ENCODE results near the gene SYNPR.

Gene SYNPR

DNA sequence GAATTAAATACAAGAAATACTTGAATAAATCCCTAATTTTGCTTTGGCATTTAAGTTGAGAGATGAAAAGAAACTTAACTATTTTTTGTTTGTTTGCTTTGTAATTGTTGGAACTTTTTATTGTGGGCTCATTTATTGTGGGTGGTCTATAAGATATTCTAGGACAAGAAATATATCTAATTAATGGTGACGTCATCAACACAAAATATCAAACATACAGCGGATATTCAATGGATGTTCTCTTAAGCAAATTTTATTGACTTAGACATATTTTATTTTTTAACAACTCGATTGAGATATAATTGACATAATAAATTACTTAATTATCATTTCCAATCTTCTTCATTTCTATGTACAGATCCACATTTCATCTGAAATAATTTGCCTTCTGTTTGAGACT is 30.0 kb downstream of the SYNPR start:
- Histone ChIP-seq H3K36me3 (ENCODE audit: control insufficient read depth, insufficient read depth, low read length) (no peaks in the 10 kb centered on the region), H3K4me3 (replicated peaks; ENCODE audit: low read depth, low read length) (no peak overlapping the region), H3K27me3 (replicated peaks; ENCODE audit: control insufficient read depth, insufficient read depth, low read length) (no peaks in the 10 kb centered on the region)
- TF ChIP-seq, protein P1, sequence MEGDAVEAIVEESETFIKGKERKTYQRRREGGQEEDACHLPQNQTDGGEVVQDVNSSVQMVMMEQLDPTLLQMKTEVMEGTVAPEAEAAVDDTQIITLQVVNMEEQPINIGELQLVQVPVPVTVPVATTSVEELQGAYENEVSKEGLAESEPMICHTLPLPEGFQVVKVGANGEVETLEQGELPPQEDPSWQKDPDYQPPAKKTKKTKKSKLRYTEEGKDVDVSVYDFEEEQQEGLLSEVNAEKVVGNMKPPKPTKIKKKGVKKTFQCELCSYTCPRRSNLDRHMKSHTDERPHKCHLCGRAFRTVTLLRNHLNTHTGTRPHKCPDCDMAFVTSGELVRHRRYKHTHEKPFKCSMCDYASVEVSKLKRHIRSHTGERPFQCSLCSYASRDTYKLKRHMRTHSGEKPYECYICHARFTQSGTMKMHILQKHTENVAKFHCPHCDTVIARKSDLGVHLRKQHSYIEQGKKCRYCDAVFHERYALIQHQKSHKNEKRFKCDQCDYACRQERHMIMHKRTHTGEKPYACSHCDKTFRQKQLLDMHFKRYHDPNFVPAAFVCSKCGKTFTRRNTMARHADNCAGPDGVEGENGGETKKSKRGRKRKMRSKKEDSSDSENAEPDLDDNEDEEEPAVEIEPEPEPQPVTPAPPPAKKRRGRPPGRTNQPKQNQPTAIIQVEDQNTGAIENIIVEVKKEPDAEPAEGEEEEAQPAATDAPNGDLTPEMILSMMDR (IDR thresholded peaks at IDR 0.05; ENCODE audit: insufficient read depth, low read length, poor library complexity, severe bottlenecking), result no peak
- no peak for DNase-seq (ENCODE audit: extremely low read depth, insufficient read length)

DNA sequence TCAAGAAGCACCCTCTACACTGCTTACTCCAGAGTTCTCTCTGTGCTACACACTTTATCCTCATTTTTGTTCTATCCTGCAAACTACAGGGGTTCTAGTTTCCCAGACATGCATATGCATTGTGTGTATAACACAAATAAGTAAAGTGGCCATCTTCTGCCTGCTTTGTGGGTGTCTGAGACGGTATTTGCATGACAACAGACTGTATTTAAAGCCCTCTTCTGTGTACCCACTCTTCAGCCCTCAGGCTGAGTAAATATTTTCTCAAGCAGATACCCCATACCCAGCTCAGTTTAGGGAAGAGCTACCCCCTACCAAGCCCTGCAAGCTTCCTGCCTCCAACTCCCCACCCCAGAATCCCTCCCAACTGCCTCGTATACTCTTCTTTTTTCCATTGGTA is 31.7 kb downstream of the SYNPR start:
- Histone ChIP-seq H3K4me3 (replicated peaks; ENCODE audit: low read depth, low read length) (no peak overlapping the region), H3K27me3 (replicated peaks; ENCODE audit: control insufficient read depth, insufficient read depth, low read length) (no peaks in the 10 kb centered on the region), H3K36me3 (ENCODE audit: control insufficient read depth, insufficient read depth, low read length) (no peaks in the 10 kb centered on the region)
- TF ChIP-seq, protein P1 (IDR thresholded peaks at IDR 0.05; ENCODE audit: insufficient read depth, low read length, poor library complexity, severe bottlenecking), result no peak
- DNase-seq (ENCODE audit: extremely low read depth, insufficient read length), result no peak

DNA sequence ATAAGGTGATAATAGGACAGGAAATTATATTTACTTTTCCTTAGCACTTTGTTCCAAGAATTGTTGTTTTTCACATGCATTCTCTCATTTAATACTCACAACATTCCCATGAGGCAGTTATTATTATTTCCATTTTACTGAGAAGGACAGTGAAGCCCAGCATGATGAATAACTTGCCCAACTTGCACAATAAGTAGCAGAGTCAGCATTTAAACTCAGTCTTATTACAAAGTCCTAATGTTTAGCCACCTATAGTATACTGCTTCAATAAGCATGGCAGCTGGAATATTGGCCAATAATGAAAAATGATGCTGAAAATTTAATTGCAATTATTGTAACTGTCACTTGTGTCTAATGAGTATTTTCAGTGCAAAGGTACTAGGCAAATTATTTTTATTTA is 45.7 kb downstream of the SYNPR start:
- Histone ChIP-seq H3K27me3 (replicated peaks; ENCODE audit: control insufficient read depth, insufficient read depth, low read length) (no peaks in the 10 kb centered on the region), H3K4me3 (replicated peaks; ENCODE audit: low read depth, low read length) (no peak overlapping the region), H3K36me3 (ENCODE audit: control insufficient read depth, insufficient read depth, low read length) (no peaks in the 10 kb centered on the region)
- TF ChIP-seq, protein P1 (IDR thresholded peaks at IDR 0.05; ENCODE audit: insufficient read depth, low read length, poor library complexity, severe bottlenecking), result no peak
- no peak for DNase-seq (ENCODE audit: extremely low read depth, insufficient read length)

DNA sequence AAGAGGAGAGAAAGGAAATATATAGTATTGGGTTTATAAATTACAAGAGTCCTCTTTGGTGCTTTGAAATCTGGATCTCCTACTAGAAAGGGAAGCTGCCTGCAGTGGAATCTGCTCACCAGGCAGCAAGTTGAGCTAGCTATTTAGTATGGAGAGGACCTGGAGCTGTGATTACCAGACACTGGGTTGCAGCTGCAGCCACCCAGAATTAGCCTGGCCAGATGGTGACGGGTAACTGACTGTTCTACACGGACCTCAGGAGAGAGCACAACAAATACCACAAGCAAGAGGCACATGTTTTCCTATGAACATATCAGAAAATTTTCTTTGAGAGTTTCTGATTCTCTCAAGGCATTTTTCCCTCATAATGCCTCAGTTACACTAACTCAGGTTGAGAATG is 46.5 kb downstream of the SYNPR start:
- TF ChIP-seq, protein P1 (IDR thresholded peaks at IDR 0.05; ENCODE audit: insufficient read depth, low read length, poor library complexity, severe bottlenecking), result no peak
- no peak for DNase-seq (ENCODE audit: extremely low read depth, insufficient read length)
- Histone ChIP-seq H3K36me3 (ENCODE audit: control insufficient read depth, insufficient read depth, low read length) (no peaks in the 10 kb centered on the region), H3K27me3 (replicated peaks; ENCODE audit: control insufficient read depth, insufficient read depth, low read length) (no peaks in the 10 kb centered on the region; the same call in 1 of the 2 replicates), H3K4me3 (replicated peaks; ENCODE audit: low read depth, low read length) (no peak overlapping the region)

DNA sequence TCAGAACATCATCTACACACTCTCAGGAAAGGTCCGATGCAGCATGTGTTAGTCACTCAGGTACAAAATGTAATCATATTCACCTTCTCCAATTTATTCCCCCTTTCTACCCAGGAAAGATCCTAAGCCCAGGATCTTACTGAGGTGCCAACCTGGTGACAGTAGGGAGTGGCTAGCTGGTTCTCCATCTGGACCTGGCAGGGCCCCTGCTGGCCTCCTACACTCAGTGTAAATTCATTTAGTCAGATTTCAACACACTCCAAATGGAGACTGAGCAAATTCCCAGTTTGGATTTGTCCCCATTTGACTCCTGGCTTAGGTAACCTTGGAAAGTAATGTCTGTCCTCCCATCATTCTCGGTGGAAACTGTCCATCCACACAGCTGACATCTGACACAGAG is 47.3 kb downstream of the SYNPR start:
- TF ChIP-seq, protein P1 (IDR thresholded peaks at IDR 0.05; ENCODE audit: insufficient read depth, low read length, poor library complexity, severe bottlenecking), result no peak
- no peak for DNase-seq (ENCODE audit: extremely low read depth, insufficient read length)
- no peaks in the 10 kb centered on the region for H3K36me3 ChIP-seq (ENCODE audit: control insufficient read depth, insufficient read depth, low read length)
- H3K4me3 ChIP-seq (replicated peaks; ENCODE audit: low read depth, low read length), result no peak overlapping the region
- H3K27me3 ChIP-seq (replicated peaks; ENCODE audit: control insufficient read depth, insufficient read depth, low read length), result no peaks in the 10 kb centered on the region; the same call in 1 of the 2 replicates

DNA sequence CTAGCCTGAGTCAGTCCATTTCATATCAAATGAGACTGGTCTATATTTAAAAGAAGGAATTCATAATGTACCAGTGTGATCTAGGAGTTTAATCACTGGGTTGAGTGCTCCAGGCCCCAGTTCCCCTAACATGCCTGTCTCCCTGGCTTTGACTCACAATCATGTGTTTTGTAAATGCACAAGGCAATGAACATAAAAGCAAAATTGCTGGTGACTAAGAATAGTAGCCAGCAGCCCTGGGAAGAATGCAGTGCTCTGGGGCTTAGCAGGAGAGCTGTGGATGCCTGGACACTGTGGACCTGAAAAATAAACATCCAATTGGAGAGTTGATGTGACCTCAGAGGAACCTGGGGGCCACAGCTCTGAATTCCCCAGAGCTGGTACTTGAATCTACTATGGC is 50.3 kb downstream of the SYNPR start:
- Histone ChIP-seq H3K27me3 (replicated peaks; ENCODE audit: control insufficient read depth, insufficient read depth, low read length) (no peaks in the 10 kb centered on the region; the same call in 1 of the 2 replicates), H3K4me3 (replicated peaks; ENCODE audit: low read depth, low read length) (no peak overlapping the region), H3K36me3 (ENCODE audit: control insufficient read depth, insufficient read depth, low read length) (no peaks in the 10 kb centered on the region)
- TF ChIP-seq, protein P1 (IDR thresholded peaks at IDR 0.05; ENCODE audit: insufficient read depth, low read length, poor library complexity, severe bottlenecking), result no peak
- DNase-seq (ENCODE audit: extremely low read depth, insufficient read length), result no peak

Measured in GM06990 (cell line).